ENCODE results near the gene POU2AF2.

GRCh38 chr11:111305162-111305802 is 59.8 kb downstream of the POU2AF2 start:
- TF ChIP-seq CTCF (IDR thresholded peaks at IDR 0.05; ENCODE audit: insufficient read depth, low read length) (no peak), REST (IDR thresholded peaks at IDR 0.05; ENCODE audit: insufficient replicate concordance, low read depth) (no peak), POLR2AphosphoS5 (IDR thresholded peaks at IDR 0.05; ENCODE audit: low read depth) (no peak)

Measured in HL-60 (cell line).